ENCODE data around the gene RTKN. TPM values are rescaled to one million over a fixed set of nuclear protein-coding genes. Genes with fewer than 3 reads are reported as not detected.

RTKN gene
- total and polyA plus RNA-seq, 9 of the 15 experiments (the other 6 are each of a cell fraction or from before 2014, with no cell fraction given): 0.14 to 6.9 (median 3.6) TPM

DNA sequence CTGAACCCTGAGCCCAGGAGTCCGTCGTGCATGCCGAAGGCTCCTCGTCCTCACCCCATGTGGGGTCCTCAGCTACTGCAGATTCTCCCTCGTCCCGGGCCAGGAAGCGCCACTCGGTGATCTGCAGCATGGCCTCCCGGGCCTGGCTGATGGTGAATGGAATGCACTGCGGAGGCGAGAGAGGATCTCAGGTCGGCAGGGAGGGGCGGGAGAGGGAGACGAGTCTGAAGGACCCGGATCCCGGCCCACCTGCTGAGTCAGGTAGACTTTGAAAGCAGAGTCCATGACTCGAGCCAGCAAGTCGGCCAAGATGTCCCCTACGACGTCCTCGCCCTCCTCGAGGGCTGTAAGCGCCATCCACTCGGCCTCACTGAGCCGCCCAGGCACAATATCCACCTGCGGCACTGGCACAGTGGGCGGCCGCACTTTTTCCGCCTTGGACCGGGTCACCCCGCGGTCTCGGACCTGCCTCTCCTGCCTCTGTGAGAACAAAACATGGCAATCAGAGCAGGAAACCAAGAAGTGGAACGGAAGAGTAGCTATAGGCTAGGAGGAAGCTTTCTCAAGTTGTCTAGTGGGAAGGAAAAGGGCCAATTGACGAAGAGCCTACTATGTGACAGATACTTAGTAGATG lies 25.9 kb downstream of the RTKN start:
- Histone ChIP-seq H3K4me2 (ENCODE audit: insufficient read depth, low read length) (no peak overlapping the region), H3K9me1 (ENCODE audit: control insufficient read depth, insufficient read depth, low read length) (no peaks in the 10 kb centered on the region), H2AFZ (ENCODE audit: low read depth, low read length) (peak overlapping the region; percentile 28; the same call in 1 of the 2 replicates), H3K9ac (ENCODE audit: insufficient read depth in 1 of 2, low read depth in 2 of 2, low read length in 2 of 2) (peak overlapping the region in 1 of 2 experiments; percentile 67; a peak in 1 of 4 replicates), H3K79me2 (ENCODE audit: control insufficient read depth, insufficient read depth, low read length) (no peaks in the 10 kb centered on the region), H3K27me3 (ENCODE audit: control insufficient read depth in 2 of 2, insufficient read depth in 2 of 2, low read length in 2 of 2) (peaks cover 4 to 22% of the 10 kb centered on the region in 2 experiments; a peak in 4 of 5 replicates), H3K9me3 (replicated peaks; ENCODE audit: control insufficient read depth, insufficient read depth, low read depth, low read length) (no peaks in the 10 kb centered on the region), H3K4me1 (replicated peaks in 1 of 2; ENCODE audit: control insufficient read depth in 2 of 2, insufficient read depth in 2 of 2, low read length in 2 of 2) (peaks cover 3 to 30% of the 10 kb centered on the region in 2 experiments; a peak in 3 of 5 replicates), H4K20me1 (replicated peaks; ENCODE audit: control insufficient read depth, insufficient read depth, low read length) (no peaks in the 10 kb centered on the region), H3K4me3 (no peak overlapping the region), H3K27ac (ENCODE audit: extremely low read depth, low read depth, low read length) (no peak overlapping the region), H3K36me3 (ENCODE audit: control insufficient read depth, insufficient read depth, low read length) (no peaks in the 10 kb centered on the region)
- FAIRE-seq (no peak), ATAC-seq (no peak), DNase-seq (ENCODE audit: extremely low read depth in 1 of 4, low spot score in 3 of 4) (no peak)
- ChIA-PET CTCF (ENCODE audit: low intra/inter-chr PET ratio) (interaction anchor here (0.6 kb wide), 1 partner anchor 59 kb away, joined by 3 read pairs; no protein-coding TSS in a partner anchor), POLR2A (no interaction called here)
- no TSS peak for BruUV-seq (replicated peaks)
- TF ChIP-seq JUND (IDR thresholded peaks at IDR 0.05; ENCODE audit: borderline replicate concordance, low read depth, low read length): no peak
- no peak for TF ChIP-seq JUND (tag; IDR thresholded peaks at IDR 0.05; ENCODE audit: borderline replicate concordance, low read depth, low read length)
- 0 out of 2 replicates have a peak, but pooled peaks have one; percentile 28 for TF ChIP-seq ZKSCAN1 (IDR thresholded peaks at IDR 0.05; ENCODE audit: low read depth, low read length)
- intact Hi-C loops (cut with micrococcal nuclease): loop anchor here (1.0 kb wide), 1 partner anchor 116 kb away; no protein-coding TSS in a partner anchor
- in situ Hi-C loops (cut with MboI): no loop called here
- 29% methylated on average over 29 of the region's 35 CpGs for WGBS (ENCODE audit: insufficient coverage, low coverage, missing lambda C conversion rate)

Data from K562 (cell line).